IMR-90 (cell line): ENCODE data around the gene KATNAL2.

ENCODE experiments used
- CEBPB ChIP-seq: IDR thresholded peaks from 2 replicates; pipeline ENCODE4 v1.6.1; 2012; ENCODE audit warnings: low read depth, low read length, improper control_type of control experiment
- CHD1 ChIP-seq: IDR thresholded peaks from 2 replicates; pipeline ENCODE4 v1.6.1; 2012; ENCODE audit warnings: low read depth, low read length, improper control_type of control experiment
- CTCF ChIP-seq: conservative IDR thresholded peaks from 2 replicates; pipeline ENCODE4 v1.5.1; 2012; ENCODE audit warnings: mild to moderate bottlenecking, low read depth, low read length, improper control_type of control experiment
- FOS ChIP-seq: fragments of 150-350 bp; IDR thresholded peaks from 2 replicates; pipeline ENCODE4 v1.6.1; 2016; ENCODE audit warnings: low read depth, low read length
- MAFK ChIP-seq: IDR thresholded peaks from 2 replicates; pipeline ENCODE4 v1.6.1; 2012; ENCODE audit warnings: low read depth, low read length, improper control_type of control experiment
- POLR2A ChIP-seq: IDR thresholded peaks from 2 replicates; pipeline ENCODE4 v1.6.1; 2012; ENCODE audit warnings: mild to moderate bottlenecking, low read depth, low read length
- RAD21 ChIP-seq: IDR thresholded peaks from 2 replicates; pipeline ENCODE4 v1.6.1; 2012; ENCODE audit warnings: low read length, improper control_type of control experiment
- RCOR1 ChIP-seq: IDR thresholded peaks from 2 replicates; pipeline ENCODE4 v1.6.1; 2012; ENCODE audit warnings: mild to moderate bottlenecking, low read length, improper control_type of control experiment; ENCODE audit not compliant: insufficient replicate concordance
- TF ChIP-seq, protein P1 (sequence below): fragments of 150-350 bp; IDR thresholded peaks from 2 replicates; pipeline ENCODE4 v1.6.1; 2017; ENCODE audit warnings: mild to moderate bottlenecking, antibody characterized with exemption, low read length, low read depth

DNA sequence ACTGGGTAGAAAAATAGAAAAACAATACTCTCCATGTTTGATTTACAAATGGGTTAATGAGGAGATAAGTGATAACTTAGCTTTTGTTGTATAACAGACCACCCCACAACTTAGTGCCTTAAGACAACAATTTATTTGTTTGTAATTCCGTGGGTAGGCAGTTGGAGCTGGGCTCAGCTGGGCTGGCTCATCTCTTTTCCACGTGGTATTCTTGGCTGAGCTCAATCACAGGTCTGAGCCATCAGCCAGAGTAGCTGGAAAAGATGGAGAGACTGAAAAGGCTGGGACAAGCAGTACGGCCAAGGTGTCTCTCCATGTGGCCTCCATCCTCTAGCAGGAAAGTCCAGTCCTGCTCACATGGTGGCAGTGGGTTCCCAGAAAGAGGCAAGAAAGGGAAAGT is 150.2 kb downstream of the KATNAL2 start:
- TF ChIP-seq CTCF (no peak), POLR2A (no peak), MAFK (no peak), CEBPB (no peak), RAD21 (no peak), CHD1 (no peak), RCOR1 (no peak), FOS (no peak)
- TF ChIP-seq, protein P1, sequence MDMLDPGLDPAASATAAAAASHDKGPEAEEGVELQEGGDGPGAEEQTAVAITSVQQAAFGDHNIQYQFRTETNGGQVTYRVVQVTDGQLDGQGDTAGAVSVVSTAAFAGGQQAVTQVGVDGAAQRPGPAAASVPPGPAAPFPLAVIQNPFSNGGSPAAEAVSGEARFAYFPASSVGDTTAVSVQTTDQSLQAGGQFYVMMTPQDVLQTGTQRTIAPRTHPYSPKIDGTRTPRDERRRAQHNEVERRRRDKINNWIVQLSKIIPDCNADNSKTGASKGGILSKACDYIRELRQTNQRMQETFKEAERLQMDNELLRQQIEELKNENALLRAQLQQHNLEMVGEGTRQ, result no peak
